ENCODE results near the gene RTEL1. TPM values are rescaled to one million over a fixed set of nuclear protein-coding genes. Genes with fewer than 3 reads are reported as not detected.
A peak's percentile ranks its signal among the peaks of the same experiment; 100 is the strongest.

Gene RTEL1
- polyA plus RNA-seq, 1 experiment, result 11.3 TPM

GRCh38 chr20:63732118-63733095 lies 74.3 kb downstream of the RTEL1 start:
- ChIA-PET POLR2A (no interaction called here), CTCF (no interaction called here)
- Histone ChIP-seq H3K4me3 (ENCODE audit: low read depth, low read length) (no peak overlapping the region), H3K27ac (ENCODE audit: low read depth, low read length) (no peak overlapping the region), H3K9me3 (ENCODE audit: control insufficient read depth, insufficient read depth, low read length) (no peaks in the 10 kb centered on the region; the same call in 1 of the 2 replicates), H3K27me3 (ENCODE audit: control insufficient read depth, insufficient read depth, low read length) (no peaks in the 10 kb centered on the region)
- DNase-seq (ENCODE audit: low read depth, low spot score), result no peak
- TF ChIP-seq, protein P1, sequence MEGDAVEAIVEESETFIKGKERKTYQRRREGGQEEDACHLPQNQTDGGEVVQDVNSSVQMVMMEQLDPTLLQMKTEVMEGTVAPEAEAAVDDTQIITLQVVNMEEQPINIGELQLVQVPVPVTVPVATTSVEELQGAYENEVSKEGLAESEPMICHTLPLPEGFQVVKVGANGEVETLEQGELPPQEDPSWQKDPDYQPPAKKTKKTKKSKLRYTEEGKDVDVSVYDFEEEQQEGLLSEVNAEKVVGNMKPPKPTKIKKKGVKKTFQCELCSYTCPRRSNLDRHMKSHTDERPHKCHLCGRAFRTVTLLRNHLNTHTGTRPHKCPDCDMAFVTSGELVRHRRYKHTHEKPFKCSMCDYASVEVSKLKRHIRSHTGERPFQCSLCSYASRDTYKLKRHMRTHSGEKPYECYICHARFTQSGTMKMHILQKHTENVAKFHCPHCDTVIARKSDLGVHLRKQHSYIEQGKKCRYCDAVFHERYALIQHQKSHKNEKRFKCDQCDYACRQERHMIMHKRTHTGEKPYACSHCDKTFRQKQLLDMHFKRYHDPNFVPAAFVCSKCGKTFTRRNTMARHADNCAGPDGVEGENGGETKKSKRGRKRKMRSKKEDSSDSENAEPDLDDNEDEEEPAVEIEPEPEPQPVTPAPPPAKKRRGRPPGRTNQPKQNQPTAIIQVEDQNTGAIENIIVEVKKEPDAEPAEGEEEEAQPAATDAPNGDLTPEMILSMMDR (IDR thresholded peaks at IDR 0.05; ENCODE audit: low read depth, low read length), result no peak

- H3K9me3 ChIP-seq (ENCODE audit: control insufficient read depth, insufficient read depth, low read length), result no peaks in the 10 kb centered on the region; the same call in 1 of the 2 replicates
- no peak for DNase-seq (ENCODE audit: low read depth, low spot score)
- H3K27me3 ChIP-seq (ENCODE audit: control insufficient read depth, insufficient read depth, low read length), result no peaks in the 10 kb centered on the region
- no peak overlapping the region for H3K4me3 ChIP-seq (ENCODE audit: low read depth, low read length)
- H3K27ac ChIP-seq (ENCODE audit: low read depth, low read length), result no peak overlapping the region
- TF ChIP-seq, protein P1 (IDR thresholded peaks at IDR 0.05; ENCODE audit: low read depth, low read length), result no peak
- CTCF ChIA-PET, result no interaction called here
- POLR2A ChIA-PET, result no interaction called here
Observed at GRCh38 chr20:63733117-63733516, 75.0 kb downstream of the RTEL1 start.

DNA sequence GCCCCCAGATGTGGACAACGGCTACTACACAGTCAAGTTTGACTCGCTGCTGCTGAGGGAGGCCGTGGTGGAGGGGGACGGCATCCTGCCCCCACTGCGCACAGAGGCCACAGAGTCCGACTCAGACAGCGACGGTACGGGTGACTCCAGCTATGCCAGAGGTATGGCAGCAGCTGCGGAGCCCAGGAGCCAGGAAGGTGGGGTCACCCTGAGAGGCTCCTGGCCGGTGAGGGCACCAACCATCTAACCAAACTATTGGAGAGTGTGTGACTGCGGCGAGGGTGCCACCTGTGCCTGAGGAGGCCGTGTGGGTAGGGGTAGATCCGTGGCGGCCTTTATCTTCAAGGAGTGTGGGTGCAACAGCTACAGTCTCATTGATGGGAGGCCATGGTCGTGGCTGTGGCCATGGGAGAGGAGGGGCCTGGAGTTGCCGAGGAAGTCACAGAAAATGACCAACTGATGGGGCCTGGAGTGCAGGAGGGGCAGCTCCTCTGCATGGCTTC lies 75.5 kb downstream of the RTEL1 start:
- Histone ChIP-seq H3K27me3 (ENCODE audit: control insufficient read depth, insufficient read depth, low read length) (no peaks in the 10 kb centered on the region), H3K27ac (ENCODE audit: low read depth, low read length) (peak overlapping the region; percentile 21), H3K9me3 (ENCODE audit: control insufficient read depth, insufficient read depth, low read length) (no peaks in the 10 kb centered on the region; the same call in 1 of the 2 replicates), H3K4me3 (ENCODE audit: low read depth, low read length) (no peak overlapping the region)
- POLR2A ChIA-PET, result no interaction called here
- DNase-seq (ENCODE audit: low read depth, low spot score), result no peak
- CTCF ChIA-PET, result no interaction called here
- TF ChIP-seq, protein P1 (IDR thresholded peaks at IDR 0.05; ENCODE audit: low read depth, low read length), result no peak

DNA sequence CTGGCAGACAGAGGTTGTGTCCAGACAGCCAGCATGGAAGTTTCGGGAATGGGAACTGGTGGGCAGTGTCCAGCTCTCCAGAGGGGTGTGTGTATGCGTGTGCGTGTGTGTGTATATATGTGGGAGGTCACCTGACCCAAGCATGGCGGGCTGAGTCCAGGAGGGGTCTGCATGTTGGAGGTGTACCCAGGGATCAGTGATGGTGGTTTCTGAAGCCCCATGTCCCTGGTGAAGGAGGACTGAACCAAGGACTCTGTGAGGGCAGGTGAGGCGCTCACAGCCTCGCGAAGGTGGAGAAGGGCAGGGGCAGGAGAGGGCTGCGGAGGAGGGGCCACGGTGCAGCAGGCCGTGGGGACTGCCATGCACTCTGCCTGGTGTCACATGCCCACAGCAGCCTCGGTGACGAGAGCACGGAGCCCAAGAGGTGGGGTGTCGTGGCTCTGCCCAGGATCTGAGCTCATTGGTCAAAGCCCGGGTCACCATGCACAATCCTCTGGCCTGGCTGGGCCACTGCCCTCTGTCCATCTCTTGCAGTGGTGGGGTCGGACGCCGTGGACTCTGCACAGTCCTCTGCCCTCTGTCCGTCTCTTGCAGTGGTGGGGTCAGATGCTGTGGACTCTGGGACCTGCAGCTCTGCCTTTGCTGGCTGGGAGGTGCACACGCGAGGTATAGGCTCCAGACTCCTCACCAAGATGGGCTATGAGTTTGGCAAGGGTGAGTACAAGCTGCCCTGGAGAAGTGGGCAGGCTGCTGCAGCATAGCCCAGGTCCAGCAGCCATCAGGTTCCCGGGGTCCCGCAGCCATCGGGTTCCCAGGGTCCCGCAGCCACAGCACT lies 76.2 kb downstream of the RTEL1 start:
- Histone ChIP-seq H3K27me3 (ENCODE audit: control insufficient read depth, insufficient read depth, low read length) (no peaks in the 10 kb centered on the region), H3K4me3 (ENCODE audit: low read depth, low read length) (no peak overlapping the region), H3K27ac (ENCODE audit: low read depth, low read length) (peak overlapping the region; percentile 21), H3K9me3 (ENCODE audit: control insufficient read depth, insufficient read depth, low read length) (no peaks in the 10 kb centered on the region; the same call in 1 of the 2 replicates)
- ChIA-PET POLR2A (no interaction called here), CTCF (no interaction called here)
- TF ChIP-seq, protein P1 (IDR thresholded peaks at IDR 0.05; ENCODE audit: low read depth, low read length), result no peak
- no peak for DNase-seq (ENCODE audit: low read depth, low spot score)

All from AG04450 (cell line).